HCT116 (cell line): ENCODE data around the gene ABLIM1.

Experiments
- CBX3 ChIP-seq: IDR thresholded peaks from 2 replicates; pipeline ENCODE4 v1.6.1; 2012; ENCODE audit warnings: low read depth
- EZH2phosphoT487 ChIP-seq: fragments of 200-600 bp; IDR thresholded peaks from 2 replicates; pipeline ENCODE4 v1.6.1; 2018; ENCODE audit warnings: antibody characterized with exemption, borderline replicate concordance
- JUND ChIP-seq: IDR thresholded peaks from 2 replicates; pipeline ENCODE4 v1.6.1; 2012
- POLR2A ChIP-seq: IDR thresholded peaks from 2 replicates; pipeline ENCODE4 v1.7.0; 2011; ENCODE audit warnings: borderline replicate concordance; ENCODE audit not compliant: insufficient read depth, insufficient read length; ENCODE audit errors: extremely low read depth
- POLR2AphosphoS5 ChIP-seq: IDR thresholded peaks from 2 replicates; pipeline ENCODE4 v1.6.1; 2011; ENCODE audit warnings: mild to moderate bottlenecking, low read depth, low read length, moderate library complexity
- RAD21 ChIP-seq: IDR thresholded peaks from 2 replicates; pipeline ENCODE4 v1.6.1; 2012; ENCODE audit warnings: low read depth, mild to moderate bottlenecking
- SP1 ChIP-seq: IDR thresholded peaks from 2 replicates; pipeline ENCODE4 v1.6.1; 2012; ENCODE audit warnings: low read depth
- SRF ChIP-seq: IDR thresholded peaks from 2 replicates; pipeline ENCODE4 v1.6.1; 2012; ENCODE audit warnings: low read depth
- TCF7L2 ChIP-seq: IDR thresholded peaks from 2 replicates; pipeline ENCODE4 v1.7.0; 2011; ENCODE audit warnings: borderline replicate concordance, inconsistent platforms; ENCODE audit not compliant: insufficient read depth, insufficient read length; ENCODE audit errors: extremely low read depth
- YY1 ChIP-seq: IDR thresholded peaks from 2 replicates; pipeline ENCODE4 v1.6.1; 2011; ENCODE audit warnings: low read length, low read depth, moderate library complexity, mild to moderate bottlenecking; ENCODE audit not compliant: insufficient replicate concordance; ENCODE audit errors: extremely low read depth
- ZFX ChIP-seq: fragments of 450-650 bp; IDR thresholded peaks from 2 replicates; pipeline ENCODE4 v1.6.1; 2017
- TF ChIP-seq, protein P1 (sequence below), 3 experiments: fragments of 200-600 bp in 1 of 3; sonication (generic) in 1 of 3; IDR thresholded peaks in 2 of 3; conservative IDR thresholded peaks in 1 of 3; 2 replicates each; pipeline ENCODE4 v1.5.1; 2012 to 2017; ENCODE audit warnings: low read depth in 2 of 3, low read length in 2 of 3, antibody characterized with exemption in 1 of 3, borderline replicate concordance in 1 of 3, control low read depth in 1 of 3, mild to moderate bottlenecking in 1 of 3, mixed read lengths in 1 of 3, mixed run types in 1 of 3, moderate library complexity in 1 of 3; ENCODE audit not compliant: insufficient read depth in 1 of 3
- TF ChIP-seq, protein P2 (sequence below): IDR thresholded peaks from 2 replicates; pipeline ENCODE4 v1.6.1; 2012

GRCh38 chr10:114561008-114561523, 97.0 kb downstream of the ABLIM1 start:
- TF ChIP-seq, protein P1, sequence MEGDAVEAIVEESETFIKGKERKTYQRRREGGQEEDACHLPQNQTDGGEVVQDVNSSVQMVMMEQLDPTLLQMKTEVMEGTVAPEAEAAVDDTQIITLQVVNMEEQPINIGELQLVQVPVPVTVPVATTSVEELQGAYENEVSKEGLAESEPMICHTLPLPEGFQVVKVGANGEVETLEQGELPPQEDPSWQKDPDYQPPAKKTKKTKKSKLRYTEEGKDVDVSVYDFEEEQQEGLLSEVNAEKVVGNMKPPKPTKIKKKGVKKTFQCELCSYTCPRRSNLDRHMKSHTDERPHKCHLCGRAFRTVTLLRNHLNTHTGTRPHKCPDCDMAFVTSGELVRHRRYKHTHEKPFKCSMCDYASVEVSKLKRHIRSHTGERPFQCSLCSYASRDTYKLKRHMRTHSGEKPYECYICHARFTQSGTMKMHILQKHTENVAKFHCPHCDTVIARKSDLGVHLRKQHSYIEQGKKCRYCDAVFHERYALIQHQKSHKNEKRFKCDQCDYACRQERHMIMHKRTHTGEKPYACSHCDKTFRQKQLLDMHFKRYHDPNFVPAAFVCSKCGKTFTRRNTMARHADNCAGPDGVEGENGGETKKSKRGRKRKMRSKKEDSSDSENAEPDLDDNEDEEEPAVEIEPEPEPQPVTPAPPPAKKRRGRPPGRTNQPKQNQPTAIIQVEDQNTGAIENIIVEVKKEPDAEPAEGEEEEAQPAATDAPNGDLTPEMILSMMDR (IDR thresholded peaks at IDR 0.05 in 2 of 3, conservative IDR thresholded peaks at IDR 0.05 in 1 of 3; ENCODE audit: borderline replicate concordance in 1 of 3, insufficient read depth in 1 of 3, low read depth in 2 of 3, low read length in 2 of 3) = no peak
- TF ChIP-seq SP1 = no peak
- TF ChIP-seq JUND = no peak
- no peak for TF ChIP-seq POLR2A
- TF ChIP-seq, protein P2, sequence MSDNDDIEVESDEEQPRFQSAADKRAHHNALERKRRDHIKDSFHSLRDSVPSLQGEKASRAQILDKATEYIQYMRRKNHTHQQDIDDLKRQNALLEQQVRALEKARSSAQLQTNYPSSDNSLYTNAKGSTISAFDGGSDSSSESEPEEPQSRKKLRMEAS = no peak
- no peak for TF ChIP-seq TCF7L2
- no peak for TF ChIP-seq EZH2phosphoT487
- no peak for TF ChIP-seq RAD21
- no peak for TF ChIP-seq ZFX
- no peak for TF ChIP-seq POLR2AphosphoS5
- TF ChIP-seq SRF = no peak
- no peak for TF ChIP-seq CBX3
- no peak for TF ChIP-seq YY1
